Embryonic facial prominence (tissue), 1 donor: ENCODE measurements around the gene TTF1.

Experiments
- DNase-seq: peaks from one replicate; pipeline ENCODE4 v3.0.0-alpha.2; 2016; ENCODE audit errors: extremely low spot score

Gene TTF1, protein sequence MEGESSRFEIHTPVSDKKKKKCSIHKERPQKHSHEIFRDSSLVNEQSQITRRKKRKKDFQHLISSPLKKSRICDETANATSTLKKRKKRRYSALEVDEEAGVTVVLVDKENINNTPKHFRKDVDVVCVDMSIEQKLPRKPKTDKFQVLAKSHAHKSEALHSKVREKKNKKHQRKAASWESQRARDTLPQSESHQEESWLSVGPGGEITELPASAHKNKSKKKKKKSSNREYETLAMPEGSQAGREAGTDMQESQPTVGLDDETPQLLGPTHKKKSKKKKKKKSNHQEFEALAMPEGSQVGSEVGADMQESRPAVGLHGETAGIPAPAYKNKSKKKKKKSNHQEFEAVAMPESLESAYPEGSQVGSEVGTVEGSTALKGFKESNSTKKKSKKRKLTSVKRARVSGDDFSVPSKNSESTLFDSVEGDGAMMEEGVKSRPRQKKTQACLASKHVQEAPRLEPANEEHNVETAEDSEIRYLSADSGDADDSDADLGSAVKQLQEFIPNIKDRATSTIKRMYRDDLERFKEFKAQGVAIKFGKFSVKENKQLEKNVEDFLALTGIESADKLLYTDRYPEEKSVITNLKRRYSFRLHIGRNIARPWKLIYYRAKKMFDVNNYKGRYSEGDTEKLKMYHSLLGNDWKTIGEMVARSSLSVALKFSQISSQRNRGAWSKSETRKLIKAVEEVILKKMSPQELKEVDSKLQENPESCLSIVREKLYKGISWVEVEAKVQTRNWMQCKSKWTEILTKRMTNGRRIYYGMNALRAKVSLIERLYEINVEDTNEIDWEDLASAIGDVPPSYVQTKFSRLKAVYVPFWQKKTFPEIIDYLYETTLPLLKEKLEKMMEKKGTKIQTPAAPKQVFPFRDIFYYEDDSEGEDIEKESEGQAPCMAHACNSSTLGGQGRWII

DNA sequence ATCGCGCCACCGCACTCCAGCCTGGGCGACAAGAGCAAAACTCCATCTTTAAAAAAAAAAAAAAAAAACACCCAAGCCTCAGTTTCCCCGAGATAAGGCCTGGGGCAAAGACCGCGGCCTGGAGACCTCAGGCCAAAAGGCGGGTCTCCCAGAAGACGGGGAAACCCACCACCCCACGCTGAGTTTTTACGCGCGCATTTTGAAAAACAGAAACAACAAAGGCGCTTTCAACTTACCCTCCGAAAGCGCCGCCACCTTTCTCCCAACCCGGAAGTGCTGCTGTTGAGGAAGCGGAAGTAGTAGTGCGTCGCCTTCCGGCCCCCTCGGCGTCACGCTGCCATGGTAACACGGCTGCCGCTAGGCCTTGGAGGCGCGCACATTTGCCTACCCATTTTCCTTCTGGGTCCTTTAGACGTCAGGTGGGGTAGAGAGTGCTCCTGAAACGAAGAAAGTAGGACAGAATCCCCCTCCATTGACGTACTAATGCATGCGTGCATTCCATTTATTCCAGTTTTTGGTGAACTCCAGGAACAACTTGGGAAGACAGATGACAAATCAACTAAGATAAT, at the start of gene TTF1:
TTF1 (minus strand) TSS at position 287 of the 569 bp plus-strand sequence. CDS start 4,019 bp downstream, outside the sequence.
- DNase-seq, result peak; percentile 91

DNA sequence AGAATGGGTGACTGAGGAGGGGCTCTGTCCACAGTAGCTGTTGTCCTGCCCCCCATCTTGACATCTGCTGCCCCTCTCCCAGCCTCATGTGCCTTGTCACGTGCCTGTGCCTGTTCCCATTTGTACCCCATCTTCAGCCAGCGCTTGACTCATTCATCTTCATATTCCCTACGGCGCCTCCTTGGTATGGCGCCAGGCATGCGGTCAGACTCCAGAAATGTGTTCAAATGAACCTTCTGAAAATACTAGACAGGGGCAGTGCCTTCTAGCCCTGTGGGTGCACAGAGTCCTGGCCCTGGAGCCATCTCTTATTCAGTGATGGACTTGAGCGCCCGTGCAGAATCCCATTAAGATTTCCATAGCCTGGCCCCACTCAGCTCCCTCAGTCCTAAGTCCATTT, 49.6 kb upstream of the TTF1 start:
- no peak for DNase-seq

DNA sequence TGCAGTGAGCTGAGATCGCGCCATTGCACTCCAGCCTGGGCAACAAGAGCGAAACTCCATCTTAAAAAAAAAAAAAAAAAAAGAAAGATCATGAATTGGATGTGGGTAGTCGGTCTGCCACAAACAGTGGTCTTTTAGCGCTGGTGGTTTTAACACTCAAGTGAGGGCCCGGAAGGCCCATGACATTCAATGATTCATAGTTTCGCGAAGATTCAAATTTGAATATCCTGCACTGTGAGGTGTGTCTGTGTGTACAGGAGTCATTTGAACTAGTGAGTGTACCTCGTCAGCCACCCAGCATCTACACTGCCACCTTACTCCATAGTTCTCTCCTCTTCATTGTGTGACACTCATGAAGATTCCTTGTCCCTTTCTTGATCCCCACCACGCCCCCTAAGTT, 44.6 kb upstream of the TTF1 start:
- DNase-seq, result no peak

DNA sequence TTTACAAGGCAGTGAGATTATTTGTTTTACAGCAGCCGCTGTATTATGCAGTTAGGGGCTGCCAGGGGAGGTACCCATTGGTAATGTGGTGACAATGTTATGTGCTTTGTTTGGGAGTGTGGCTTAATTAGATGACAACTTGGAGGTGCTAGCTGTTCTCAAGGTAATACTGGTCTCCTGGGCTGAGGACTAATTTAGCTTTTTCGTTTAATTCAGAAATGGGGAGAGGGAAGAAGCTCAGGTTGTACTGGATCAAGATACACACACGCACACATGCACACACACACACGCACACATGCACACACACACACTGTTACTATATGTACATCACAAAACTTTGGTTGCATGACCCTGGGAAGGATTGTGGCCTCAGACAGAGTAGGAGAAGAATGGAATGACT, 41.3 kb upstream of the TTF1 start:
- no peak for DNase-seq

DNA sequence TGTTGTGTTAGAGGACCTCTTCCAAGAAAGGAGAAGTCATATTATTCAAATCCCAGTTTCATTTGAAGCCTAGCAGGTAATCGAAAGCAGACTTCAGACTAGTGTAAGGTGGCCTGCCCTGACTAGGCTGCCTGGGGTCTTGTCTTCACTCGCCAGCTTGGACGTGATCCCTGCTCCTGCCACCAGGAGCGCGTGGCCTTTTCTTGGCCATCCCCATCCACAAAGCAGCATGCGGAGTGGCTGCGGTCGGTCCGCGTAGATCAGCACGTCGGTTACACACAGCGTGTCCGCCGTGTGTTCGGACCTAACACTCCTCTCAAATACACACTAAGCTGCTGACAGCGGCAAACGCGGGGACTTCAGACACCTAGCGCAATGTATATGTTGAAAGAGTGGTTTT, 40.7 kb upstream of the TTF1 start:
- DNase-seq, result no peak

DNA sequence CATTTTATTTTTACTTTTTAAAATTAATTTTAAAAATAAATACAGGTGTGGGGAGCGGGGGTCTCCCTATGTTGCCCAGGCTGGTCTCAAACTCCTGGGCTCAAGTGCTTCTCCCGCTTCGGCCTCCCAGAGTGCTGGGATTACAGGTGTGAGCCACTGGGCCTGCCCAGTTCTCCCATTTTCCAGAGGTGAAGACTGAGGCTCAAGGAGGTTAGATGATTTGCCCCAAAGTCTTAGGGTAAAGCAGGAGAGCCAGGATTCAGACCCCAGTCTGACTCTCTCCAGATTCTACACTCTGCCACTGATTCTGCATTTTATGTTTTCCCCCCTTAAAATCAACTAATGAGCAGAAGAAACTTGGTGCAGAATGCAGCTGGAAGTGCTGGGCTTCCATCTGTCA, 40.2 kb upstream of the TTF1 start:
- no peak for DNase-seq

DNA sequence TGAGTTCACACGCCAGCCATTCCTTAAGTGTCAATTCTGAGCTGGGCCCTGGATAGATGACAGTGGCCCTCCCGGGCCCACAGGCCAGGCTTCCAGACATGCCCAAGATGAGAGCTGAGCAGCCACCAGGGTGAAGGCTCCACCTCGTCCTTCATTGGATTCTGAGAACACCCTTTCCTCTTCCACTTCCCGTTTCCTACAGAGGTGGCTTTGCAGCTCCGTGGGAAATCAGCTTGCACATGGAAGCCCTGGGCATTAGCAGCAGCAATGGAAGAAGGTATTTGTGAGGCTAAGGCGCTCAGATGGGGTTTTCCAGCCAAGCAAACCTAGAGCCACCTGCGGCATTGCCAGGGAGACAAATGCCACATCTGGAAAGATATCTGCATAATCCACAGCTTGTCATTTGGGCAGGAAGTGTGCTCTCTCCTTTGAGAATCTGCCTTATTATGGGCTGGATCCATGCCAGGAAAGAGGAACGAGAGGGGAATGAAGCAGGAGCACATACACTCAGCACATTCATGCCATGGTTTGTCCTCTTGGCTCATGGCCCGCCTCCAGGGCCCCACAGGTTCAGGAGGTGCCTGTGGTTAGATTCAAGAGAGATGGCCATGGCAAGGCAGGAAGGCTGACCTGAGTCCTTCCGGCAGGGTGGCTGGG, 37.4 kb upstream of the TTF1 start:
- DNase-seq, result no peak

DNA sequence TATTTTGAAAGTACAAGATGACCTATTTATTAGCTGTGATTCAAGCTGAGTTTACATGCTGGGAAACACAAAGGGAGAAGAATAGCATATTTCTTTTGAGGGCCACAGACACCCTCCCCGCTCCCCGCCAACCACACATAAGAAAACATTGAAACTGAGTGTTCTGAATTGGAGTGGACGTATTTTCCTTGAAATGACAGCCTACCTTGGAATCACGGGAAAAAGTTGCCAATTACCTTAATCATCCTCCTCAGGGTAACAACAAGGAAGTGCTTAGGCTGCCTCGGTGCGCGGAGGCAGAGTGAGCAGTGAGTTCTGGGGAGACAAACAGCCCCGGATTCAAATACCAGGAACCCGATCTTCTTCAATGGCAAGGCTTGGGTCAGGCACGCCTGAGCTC, 34.8 kb upstream of the TTF1 start:
- no peak for DNase-seq

DNA sequence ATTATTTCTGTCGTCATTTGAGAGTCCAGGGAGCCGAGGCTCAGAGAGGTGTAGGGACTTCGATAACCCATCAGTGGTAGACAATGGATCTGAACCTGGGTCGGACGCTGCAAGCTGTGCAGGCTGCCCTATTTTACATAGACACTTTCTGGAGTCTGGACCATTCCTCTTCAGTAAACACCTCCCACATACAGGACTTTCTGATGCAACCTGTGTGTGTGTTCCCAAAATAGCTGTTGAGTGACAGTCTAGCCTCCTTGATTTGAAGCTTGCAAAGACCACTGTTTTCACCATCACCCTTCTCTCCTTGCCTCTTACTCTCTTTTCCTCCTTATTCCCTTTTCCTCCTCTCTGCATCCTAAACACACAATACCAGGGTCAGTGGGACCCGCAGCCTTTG, 34.1 kb upstream of the TTF1 start:
- DNase-seq, result no peak

DNA sequence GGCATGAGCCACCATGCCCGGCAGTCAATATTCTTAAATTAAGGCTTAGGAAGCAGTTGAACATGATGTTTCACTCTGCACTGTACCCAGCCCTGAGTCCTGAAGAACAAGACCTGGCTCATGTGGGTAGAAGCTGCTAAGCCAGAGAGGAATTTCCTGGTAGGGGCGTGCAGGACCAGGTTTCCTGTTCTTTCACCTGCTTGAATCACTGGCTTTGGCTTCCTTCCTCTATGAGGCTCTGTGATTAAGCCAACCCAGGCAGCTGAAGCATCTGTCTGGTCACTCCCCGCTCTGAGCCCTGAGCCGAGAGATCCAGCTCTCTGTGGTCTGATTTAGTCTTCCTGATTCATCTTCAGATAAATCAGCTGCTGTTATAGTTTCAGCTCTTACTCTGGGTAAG, 32.5 kb upstream of the TTF1 start:
- no peak for DNase-seq

DNA sequence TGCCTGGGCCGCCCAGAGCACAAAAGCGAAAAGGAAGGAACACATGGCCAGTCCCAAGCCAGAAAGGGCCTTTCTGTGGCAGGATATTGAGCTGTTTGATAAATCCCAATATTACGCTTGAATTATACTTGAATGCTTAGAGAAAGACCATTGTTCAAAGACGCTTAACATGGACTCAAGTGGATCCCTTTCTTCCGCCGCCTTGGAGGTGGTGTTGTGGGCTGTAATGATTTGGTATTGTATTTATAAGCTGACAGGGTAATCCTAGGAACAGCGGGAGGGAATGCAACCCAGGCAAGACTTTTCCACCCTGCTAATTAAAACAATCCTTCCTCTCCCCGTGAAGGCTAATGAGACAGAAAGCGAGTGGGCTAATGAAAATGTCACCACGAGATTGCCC, 28.2 kb upstream of the TTF1 start:
- DNase-seq, result no peak

DNA sequence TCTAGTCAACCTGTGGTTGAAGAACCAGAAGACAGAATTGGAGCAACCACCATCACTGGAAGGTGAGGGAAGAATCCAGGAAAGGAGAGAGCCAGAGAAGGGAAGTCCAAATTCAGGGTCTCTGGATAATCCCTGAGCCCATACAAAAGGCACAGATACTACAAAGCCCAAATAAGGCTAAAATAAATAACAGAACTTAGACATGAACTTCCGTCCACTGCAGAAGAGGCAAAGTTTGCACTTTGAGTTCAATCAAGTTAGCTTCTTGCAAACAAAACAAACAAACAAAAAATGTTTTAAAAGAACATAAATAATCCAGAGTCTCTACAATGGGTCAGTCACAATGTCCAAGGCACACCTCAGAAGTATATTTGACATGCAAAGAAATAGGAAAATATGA, 24.4 kb upstream of the TTF1 start:
- DNase-seq, result no peak

DNA sequence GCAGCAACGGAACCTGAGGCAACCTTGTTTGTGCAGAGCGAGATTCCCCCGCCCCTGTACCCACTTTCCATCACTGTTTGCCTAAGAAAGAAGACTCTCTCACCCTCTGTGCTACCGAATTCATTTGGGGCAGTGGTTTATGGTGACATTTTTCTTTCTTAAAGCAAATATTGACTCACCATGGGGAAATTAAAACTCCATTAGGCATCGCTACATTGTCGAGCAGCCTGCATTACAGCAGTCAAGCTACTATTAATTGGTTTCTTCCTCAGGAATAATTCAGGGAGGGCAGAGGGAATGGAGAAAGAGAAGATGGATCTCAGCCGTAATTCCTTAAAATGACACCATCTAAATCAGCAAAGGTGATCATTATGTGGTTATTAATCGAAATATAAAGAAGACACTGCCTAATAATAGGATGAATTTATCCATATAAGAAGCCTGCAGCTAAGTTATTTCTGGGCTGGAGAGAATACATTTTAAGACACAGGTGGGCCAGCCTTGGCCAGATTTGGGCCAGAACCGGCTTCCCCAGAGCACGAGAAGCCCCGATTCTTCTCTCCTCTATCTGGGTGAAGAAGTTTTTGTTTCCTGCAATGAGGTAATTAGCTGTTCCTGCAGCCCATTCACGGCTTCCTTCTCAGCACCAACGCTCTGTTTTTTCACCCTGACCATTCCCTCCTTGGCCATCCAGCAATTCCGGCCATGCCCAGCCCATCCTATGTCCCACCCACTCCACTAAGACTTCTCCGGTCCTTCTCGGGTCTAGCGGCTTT, 20.2 kb upstream of the TTF1 start:
- DNase-seq, result no peak

DNA sequence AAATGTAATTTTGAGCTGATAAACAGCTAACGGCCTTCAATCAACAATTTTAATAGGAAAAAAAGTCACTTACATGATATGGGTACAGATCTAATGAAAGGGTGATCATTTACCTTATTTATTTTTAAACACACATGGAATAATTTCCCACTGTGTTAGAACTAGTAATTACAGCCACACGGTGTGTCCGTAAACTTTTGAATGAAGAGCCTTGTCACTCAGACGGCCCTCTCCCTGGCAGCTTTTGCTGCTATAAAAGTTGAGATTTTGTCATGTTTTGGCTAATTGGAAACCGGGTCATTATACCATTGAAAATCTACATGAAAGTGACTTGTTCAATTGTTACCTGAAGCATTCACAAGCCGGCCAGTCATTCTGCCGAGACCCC, 19.0 kb upstream of the TTF1 start:
- DNase-seq, result no peak

DNA sequence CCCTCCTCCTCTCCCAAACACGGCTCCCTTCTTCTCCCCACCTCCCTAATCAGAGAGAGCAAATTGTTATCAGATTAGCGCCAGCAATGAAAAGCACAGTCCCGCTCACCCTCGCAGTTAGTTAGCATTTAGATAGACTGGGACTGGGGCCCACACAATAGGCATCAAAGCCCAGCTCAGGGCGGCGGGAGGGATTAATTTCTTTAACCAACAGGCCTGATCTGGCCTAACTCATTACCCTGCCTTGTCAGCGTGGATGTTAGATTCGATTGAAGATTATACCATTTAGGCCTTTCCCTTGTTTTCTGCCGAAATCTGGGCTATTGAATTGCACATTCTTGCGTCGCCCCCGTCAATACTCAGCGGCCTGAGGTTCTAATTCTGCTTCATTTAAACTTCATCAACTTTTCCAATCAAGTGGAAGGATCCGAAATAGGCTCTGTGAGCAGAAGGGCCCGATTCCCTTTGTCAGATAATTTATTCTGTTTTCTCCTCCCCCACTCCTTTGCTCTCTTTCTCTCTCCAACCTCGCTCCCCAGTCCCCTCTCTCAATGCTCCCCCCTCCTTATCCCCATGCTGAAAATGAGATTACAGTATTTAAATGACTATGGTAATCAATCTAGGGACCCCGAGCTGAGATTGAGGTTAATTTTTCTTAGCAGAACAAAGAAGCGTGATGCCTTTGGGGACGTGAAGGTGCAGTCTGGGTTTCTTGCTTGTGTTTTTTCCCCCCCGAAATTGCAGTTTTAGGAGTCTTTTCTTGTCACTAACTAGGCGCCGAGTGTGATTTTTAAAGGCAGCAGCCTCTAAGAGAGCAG, 18.4 kb upstream of the TTF1 start:
- no peak for DNase-seq

DNA sequence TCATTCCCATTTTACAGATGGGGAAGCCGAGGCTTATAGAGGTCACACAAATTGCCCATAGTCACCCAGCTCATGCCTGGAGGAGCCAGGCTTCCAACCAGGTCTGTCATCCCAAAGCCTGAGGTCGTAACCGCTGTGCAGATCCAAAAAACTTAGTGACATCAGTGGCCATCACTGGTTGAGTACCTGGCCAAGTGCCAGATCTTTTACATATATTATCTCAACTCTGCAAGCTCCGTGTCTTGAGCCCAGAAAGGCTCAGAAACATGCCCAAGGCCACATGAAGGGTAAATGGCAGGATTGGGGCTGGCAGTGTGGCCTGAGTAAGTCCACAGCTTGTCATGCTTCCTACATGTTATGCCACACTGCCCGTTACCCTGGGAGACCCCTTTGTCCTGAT, 16.9 kb upstream of the TTF1 start:
- DNase-seq, result no peak

DNA sequence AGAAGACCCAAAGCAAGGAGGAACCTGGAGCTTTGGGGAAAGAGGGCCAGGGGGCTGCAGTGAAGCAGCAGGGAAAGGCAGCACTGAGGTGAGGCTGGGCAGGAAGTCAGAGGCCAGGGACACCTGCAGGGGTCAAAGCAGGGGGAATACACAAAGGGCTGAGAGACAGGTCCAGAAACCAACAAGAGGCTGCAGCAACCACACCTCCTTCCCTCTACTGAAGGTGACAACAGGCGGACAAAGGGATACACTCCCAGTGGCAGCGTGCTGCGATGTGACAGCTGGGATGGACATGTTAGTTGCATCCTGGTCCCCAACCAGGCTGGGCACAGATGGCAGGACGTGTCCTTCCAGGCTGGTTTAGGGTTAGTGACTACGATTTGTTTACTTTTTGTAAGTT, 15.9 kb upstream of the TTF1 start:
- DNase-seq, result no peak

DNA sequence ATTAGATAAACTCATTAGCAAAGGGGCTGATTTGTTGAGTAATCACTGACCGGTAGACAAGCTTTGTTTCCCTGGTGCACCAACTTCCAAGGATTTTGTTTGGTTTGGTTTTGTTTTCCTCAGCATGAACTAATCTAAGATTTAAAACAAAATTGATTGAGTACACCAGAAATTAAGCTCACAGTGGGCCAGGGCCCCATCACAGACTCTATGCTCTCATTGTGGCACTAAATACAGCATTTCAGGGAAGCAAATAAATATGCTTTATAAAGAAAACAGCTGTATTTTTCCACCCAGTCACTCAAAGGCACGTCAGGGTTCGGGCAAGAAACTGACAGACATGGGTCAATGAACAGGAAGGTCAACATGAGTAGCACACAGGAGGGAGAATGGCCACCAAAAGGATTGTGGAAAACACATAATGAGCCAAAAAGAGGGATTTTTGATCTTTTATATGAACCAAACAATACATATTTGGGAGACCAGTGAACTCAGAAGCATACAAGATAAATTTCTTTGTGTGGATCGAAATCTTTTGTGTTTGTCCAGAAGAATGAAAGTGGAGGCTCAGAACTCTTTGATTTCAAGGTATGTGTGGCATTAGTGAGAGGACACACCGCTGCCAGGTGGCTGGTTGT, 12.2 kb upstream of the TTF1 start:
- DNase-seq, result no peak

DNA sequence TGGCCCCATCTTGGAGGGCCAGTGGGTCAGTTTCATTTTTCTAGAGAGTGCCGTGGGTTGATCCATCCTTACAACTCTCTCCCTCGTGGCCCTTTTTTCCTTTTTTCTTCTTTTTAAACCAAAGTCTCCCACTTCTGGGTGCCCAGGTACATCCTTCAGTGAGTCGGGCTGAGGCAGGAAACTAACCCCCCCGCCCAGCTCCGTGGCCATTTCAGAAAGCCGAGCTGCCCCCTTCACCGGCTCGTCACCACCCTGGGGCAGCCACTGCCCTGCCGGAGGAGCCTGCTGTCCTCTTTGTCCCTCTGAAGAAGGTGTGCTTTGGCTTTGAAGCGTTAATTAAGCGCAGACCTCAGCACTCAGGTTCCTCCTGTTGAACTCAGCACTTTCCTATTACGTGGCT, 8.5 kb upstream of the TTF1 start:
- DNase-seq, result no peak

DNA sequence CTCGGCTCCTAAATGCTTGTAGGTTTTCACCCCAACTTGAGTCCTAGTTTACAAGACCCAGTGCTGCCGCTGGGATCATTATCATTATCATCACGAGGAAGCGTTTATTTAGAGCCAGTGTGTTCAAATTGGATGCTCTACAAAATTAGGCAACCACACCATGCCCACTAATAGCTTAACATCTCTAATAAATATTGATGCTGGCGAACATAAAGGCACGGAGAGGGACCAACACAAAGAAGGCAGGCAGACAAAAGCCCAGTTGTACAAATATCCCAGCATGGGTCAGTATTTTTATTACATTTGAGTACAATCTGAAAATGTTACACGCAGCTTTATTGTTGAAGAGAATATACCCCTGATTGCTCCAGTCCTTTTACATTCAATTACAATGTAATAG, 8.1 kb upstream of the TTF1 start:
- no peak for DNase-seq
